Measurements from ENCODE around the gene NYNRIN. TPM values are rescaled to one million over a fixed set of nuclear protein-coding genes. Genes with fewer than 3 reads are reported as not detected.

The NYNRIN gene
- total RNA-seq, 1 experiment from 2014 or later = 0.36 TPM

DNA sequence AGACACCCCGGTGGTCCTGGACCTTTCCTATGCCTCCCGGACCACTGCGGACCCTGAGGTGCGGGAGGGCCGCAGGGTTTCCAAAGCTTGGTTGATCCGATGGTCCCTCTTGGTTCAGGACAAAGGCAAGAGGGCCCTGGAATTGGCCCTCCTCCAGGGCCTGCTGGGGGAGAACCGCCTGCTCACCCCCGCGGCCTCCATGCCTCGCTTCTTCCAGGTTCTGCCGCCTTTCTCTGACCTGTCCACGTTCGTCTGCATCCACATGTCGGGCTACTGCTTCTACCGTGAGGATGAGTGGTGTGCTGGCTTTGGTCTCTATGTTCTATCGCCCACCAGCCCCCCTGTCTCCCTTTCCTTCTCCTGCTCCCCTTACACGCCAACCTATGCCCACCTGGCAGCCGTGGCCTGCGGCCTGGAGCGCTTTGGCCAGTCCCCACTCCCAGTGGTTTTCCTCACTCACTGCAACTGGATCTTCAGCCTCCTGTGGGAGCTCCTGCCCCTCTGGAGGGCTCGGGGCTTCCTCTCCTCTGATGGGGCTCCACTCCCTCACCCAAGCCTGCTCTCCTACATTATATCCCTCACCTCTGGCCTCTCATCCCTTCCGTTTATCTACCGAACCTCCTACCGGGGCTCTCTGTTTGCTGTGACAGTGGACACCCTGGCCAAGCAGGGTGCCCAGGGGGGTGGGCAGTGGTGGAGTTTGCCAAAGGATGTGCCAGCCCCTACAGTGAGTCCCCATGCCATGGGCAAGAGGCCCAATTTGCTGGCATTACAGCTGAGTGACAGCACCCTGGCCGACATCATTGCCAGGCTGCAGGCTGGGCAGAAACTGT is 16.8 kb downstream of the NYNRIN start:
- no peak for DNase-seq (ENCODE audit: low read depth)

DNA sequence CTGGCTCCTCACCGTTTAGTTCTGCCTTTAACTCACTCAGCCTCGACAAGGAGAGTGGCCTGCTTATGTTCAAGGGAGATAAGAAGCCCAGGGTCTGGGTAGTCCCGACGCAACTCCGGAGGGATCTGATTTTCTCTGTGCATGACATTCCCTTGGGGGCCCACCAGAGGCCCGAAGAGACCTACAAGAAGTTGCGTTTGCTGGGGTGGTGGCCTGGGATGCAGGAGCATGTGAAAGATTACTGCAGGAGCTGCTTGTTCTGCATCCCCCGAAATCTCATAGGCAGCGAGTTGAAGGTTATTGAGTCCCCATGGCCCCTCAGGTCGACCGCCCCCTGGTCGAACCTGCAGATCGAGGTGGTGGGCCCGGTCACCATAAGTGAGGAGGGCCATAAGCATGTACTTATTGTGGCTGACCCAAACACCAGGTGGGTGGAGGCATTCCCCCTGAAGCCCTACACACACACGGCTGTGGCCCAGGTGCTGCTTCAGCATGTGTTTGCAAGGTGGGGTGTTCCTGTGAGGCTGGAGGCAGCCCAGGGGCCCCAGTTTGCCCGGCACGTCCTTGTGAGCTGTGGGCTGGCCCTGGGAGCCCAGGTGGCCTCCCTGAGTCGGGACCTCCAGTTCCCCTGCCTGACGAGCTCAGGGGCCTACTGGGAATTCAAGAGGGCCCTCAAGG is 17.6 kb downstream of the NYNRIN start:
- no peak for DNase-seq (ENCODE audit: low read depth)

DNA sequence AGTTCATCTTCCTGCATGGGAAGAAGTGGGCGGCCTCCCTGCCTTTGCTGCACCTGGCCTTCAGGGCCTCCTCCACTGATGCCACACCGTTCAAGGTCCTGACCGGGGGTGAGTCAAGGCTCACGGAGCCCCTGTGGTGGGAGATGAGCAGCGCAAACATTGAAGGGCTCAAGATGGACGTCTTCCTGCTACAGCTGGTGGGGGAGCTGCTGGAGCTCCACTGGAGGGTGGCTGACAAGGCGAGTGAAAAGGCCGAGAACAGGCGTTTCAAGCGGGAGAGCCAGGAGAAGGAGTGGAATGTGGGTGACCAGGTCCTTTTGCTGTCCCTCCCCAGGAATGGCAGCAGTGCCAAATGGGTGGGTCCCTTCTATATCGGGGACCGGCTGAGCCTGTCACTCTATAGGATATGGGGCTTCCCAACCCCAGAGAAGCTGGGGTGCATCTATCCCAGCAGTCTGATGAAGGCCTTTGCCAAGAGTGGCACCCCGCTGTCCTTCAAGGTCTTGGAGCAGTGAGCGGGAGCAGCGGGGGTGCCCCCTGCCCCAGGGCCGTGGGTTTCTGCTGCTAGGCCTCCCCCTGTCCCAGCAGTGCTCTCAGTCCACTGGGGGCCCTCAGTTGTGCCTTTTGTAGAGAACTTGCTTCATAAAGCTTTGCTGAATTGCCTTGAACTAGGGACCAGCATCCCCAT is 18.3 kb downstream of the NYNRIN start:
- no peak for DNase-seq (ENCODE audit: low read depth)

DNA sequence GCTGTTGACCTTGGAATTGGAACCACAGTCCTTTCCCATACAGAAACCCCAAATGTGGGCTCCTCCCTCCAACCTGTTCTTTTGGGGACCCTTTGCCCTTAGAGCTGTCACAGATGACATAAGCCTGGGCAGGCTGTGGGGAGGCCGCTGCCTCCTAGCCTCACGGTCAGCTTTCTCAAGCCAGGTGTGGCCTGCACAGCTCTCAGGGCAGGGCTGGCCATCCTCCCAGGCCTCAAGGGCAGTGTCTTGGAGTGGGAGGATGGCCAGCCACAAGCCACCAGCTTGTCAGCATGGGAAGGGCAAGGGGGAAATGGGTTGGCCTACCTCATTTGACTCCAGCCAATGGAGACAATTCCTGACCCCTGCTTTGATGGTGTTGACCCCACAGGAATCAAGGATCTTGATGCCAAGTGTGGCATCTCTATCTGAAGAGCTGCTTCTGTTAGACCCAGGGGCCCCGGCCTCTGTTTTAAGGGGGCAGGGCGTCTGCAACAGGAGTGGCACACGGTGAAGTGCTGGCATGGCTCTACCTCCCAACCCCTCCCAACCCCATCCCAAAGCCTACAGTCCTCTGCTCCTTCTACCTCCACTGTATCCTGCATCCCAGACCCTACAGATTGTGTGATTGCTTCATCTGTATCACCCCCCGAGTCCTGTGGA is 19.2 kb downstream of the NYNRIN start:
- DNase-seq (ENCODE audit: low read depth) = no peak

DNA sequence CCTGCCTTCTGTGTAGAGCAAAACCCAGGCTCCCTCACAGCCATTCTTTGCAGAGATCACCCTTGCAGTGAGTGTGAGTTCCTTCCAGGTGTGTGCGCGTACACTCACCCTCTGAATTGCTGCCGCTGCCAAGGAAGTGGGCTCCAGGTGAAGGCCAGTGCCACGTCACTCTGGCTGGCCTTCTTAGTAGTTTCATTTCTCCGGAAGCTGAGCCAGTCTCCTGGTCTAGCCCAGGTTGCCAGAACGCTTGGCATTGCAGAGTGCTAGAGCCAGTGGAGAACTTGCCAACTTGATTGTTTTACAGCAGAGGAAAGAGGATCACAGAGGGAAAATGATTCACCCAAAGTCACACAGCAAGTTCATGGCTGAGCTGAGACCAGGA is 19.7 kb downstream of the NYNRIN start:
- no peak for DNase-seq (ENCODE audit: low read depth)

DNA sequence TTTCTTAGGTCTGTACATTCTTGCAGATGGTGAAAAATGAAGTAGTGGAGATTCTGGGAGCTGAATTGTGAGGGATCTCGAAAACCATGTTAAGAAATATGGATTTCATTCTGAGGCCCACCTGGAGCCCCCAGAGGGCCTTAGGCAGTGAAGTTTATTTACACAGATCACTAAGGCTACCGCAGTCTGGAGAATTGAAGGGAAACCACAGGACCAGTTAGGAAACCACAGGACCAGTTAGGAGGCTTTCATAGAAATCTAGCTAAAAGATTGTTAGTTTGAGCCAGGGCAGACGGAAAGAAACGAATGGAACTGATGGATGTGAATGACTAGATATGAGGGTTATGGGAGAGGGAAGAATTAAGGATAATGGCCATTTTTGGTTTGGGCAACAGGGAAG is 23.5 kb downstream of the NYNRIN start:
- DNase-seq (ENCODE audit: low read depth) = peak; percentile 16

DNA sequence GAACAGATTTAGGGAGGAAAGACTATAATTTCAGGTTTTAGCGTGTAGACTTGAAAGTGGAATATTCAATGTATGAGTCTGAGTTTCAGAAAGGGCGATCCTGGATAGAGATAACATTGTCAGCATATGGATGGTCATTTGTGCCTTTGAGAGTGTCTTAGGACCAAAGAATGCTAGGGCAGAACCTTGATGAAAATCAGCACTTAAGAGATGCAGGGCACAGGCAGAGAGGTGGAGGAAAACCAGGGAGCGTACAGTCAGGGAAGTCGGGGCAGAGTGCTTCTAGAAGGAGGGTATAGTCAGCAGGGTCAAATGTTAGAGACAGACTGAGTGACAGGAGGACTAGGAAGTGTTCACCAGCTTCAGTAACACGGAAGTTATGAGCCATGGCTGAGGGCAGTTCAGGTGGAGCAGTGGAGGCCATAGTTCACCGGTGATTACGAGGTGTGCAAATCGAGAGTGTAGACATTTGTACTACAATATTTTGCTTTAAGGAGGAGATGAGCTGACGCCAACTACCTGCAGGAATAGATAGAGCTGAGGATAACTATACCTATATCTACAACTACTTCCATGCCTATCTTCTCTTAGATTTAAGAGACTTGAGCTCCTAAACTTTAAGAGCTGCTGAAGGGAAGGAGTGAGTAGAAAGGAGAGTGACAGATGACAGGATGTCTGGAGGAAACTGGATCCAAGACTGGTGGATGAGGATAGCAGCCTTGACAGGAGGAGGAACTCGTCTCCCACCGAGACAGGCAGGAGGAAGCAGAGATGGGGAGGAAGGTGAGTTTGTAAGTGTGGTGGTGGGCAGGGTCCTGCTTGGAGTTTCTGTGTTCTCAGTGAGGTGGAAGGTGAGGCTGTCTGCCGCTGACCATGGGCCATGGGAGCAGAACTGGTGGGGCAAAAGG is 24.1 kb downstream of the NYNRIN start:
- no peak for DNase-seq (ENCODE audit: low read depth)

DNA sequence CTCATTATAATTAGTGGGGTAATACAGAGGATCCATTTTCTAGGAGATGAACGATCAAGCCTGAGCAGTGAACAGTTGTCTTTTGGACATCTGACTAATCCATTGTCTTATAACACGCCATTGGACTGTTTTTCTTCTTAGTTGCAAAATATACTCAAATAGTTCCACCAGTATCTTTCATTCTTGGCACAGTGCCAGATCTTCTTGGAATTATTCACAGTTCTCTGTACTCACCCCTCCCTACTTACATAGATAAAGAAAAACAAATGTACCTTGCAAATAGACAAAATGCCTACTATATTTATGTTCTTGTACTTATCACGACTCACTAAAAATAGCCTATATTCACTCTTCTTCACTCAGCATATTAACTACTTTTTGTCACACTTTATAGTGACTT is 26.9 kb downstream of the NYNRIN start:
- DNase-seq (ENCODE audit: low read depth) = peak; percentile 42

DNA sequence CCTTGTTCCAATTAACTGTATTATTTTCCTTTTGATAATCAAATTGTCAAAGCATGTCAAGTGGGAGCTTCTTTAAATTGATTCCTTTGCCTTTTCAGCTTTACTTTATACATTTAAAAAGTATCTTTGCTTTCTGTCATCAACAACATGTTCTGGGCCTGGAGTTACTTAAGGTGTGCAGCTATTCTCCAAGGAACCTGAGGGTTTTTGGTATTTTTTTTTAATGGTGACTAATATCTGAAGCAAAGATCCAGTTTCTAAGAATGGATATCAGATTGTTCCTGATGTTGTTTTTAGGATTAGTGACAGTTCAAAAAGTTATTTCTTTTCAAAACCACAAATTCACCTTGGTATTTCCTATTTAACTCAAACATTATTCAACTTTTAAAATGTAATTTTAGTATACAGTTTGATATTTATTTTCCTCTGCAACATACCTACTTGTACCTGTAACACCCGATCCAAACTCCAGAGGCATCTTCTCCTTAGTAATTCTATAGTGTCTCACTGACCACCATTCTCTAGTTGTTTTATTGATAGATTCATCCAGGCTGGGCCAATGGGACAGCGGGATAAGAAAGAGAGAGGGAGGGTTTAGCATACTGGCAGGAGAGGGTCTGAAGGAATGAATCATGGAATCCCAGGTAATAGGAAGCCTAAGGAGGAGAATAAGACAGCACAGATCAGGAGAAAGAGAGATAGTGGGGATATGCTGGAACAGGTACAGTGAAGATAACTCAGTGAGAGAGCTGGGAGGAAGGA is 27.5 kb downstream of the NYNRIN start:
- DNase-seq (ENCODE audit: low read depth) = no peak

DNA sequence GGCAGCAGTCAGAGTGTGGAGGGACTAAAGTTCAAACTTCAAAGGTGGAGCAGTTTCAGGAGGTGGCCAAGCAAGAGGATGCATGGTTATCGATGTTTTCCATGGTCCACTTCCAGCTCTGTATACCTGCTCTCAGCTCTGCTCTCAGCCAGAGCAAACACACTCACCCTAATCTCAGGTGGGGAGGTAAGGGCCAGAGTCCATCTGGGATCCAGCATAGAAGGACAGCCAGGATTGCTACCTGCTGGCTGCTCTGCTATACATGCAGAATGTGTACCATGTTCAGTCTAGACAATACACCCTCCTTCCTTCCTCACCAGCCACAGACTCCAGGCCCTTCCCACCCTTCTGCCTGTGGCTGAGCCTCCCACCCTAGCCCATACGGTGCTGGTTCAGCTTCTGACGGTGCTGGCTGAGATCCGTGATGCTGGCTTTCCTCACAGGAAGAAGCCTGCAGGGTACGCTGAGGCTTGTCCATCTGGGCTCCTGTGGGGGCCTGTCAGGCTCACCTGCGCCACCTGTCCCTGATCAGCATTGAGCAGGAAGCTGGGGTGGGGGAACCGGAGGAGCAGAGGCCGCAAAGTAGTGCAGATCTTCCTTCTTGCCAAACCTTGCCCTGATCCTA is 28.2 kb downstream of the NYNRIN start:
- no peak for DNase-seq (ENCODE audit: low read depth)

DNA sequence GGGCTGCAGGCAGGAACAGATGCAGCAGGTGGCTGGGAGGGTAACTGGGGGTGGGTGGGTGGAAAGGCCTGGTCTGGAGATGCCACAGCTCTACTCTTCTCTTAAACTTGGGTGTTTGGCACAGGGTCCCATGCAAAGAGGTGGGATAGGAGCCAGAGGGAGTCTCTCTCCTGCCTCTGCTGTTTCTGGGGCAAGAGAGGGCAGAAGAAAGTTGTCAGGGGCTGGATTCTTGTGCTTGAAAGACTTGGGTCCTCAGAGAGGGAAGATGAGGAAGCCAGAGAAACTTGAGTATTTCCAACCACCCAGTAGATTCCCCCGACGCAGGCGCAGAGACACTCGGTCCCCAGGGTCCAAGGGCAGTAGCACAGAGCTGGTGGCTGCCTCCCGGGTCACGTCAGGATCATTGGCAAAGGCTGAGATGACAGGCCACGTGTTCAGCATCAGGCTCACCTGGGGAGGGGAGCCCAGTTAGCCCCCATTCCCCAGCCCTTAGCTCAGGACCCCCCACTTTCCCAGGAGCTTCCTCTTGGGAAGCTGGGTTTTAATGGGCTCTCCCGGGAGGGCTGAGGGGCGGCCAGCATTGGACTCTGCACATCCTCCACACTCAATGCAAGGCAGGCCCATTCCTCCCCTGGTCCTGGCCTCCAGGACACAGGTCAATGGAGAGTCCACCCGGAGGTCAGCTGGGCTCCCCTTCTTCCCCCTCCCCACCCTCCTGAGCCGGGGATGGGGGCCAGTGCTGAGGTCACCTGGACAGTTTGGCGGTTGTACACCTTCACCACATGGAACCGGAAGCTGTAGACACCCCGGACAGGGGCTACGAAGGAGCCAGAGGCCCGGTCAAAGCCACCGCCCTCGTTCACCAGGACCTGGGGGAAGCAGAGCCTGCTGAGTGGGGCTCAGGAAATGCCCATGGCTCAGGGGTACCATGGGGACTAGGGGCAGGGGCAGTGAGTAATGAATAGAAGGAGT is 29.0 kb downstream of the NYNRIN start:
- DNase-seq (ENCODE audit: low read depth) = no peak

DNA sequence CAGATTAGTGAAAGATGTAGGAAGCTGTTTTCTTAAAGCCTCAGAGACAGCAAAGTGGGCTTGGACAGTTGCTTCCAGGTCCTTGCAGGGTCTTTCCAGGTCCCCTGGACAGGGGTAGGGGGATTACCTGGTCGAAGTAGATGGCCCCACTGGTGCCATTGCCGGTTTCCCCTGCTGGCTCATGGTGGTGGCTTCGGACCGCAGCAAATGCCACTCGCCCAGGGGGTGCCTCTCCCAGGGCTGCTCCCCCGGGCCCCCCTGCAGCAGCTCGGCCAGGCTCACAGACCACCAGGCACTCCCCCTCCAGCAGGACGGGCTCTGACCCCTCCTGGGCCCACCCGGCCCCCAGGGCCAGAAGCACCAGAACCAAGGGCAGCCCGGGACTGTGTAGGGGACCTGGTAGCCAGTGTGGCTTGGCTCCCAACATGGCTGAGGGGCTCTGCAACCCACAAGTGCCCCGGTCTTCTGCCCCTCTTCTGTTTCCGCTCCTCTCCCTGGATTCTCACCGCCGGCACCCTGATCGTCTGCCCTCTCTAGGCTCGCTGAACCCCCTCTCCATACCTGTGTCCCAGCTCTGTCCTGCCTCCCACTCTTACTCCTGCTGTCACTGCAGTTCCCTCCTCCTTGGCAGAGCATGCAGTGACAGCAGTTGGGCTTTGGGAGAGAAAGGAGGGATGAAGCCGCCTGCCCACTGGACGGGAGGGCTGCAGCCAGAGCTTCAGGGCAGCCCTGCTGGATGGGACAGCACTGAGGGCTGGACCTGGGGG is 30.0 kb downstream of the NYNRIN start:
- DNase-seq (ENCODE audit: low read depth) = no peak

DNA sequence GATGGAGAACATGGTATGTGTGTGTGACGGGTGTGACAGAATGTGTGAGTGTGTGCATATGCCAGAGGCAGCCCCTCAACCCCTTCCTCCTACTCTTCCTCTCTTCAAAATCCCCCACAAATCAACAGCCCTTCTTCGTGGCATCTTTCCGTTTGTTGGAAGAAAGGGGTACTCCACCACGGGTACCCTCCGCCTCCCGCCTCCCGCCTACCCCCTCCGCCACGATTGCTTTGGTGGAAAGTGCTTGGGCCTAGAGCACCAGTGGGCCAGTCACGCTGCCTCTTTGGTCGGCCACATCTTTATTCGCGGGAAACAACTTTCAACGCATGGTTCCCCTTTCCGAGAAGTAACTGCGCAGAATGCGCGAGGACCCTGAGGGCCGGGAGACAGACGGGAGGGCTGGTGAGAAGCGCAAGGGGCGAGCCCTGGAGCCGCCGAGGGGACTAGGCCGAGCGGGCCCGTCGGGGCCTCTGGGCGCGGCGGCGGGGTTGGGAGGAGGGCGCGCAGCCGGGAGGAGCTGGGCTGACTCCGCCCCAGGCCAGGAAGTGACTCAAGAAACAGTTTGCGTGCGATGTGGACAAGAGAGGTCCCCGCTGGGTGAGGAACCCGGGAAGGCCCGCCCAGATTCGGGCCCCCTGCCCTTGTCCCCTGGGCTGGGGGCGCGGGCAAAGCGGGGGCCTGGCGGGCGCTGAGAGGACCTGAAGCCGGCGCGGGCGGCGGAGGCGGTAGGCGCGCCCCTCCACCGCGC is 30.8 kb downstream of the NYNRIN start, which contains the start of the genes CBLN3 and KHNYN:
Gene CBLN3, minus strand, starts transcription at position 274 of the 748 bp plus-strand sequence. CDS start 614 bp downstream, outside the sequence.
Gene KHNYN, plus strand, starts transcription at position 560 of the 748 bp plus-strand sequence. CDS start 777 bp downstream, outside the sequence.
- DNase-seq (ENCODE audit: low read depth) = peak; percentile 91

DNA sequence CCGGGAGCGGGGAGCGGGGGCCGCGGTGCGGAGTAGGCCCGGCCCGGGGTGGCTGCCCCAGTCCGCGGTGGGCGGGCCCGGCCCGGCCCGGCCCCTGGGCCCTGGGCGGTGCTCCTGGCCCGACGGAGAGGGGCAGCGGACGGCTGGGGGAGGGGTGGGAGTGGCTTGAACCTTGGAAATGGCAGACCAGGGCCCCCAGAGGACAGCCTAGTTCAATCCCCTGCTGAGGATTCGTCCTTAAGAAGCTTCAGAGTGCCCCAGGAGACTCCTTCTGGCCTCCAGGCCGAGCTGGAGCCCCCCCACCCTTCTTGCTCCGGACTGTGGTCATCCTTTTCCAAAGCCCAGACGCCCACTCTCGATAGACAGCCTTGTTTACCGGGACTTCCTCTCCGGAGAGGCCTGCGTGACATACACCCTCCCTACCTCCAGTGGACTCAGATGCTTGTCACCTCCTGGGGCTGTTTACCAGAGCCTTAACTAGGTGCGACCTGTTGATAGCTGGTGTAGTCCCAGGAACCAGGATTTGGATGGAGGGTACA is 31.4 kb downstream of the NYNRIN start:
- DNase-seq (ENCODE audit: low read depth) = peak; percentile 75

DNA sequence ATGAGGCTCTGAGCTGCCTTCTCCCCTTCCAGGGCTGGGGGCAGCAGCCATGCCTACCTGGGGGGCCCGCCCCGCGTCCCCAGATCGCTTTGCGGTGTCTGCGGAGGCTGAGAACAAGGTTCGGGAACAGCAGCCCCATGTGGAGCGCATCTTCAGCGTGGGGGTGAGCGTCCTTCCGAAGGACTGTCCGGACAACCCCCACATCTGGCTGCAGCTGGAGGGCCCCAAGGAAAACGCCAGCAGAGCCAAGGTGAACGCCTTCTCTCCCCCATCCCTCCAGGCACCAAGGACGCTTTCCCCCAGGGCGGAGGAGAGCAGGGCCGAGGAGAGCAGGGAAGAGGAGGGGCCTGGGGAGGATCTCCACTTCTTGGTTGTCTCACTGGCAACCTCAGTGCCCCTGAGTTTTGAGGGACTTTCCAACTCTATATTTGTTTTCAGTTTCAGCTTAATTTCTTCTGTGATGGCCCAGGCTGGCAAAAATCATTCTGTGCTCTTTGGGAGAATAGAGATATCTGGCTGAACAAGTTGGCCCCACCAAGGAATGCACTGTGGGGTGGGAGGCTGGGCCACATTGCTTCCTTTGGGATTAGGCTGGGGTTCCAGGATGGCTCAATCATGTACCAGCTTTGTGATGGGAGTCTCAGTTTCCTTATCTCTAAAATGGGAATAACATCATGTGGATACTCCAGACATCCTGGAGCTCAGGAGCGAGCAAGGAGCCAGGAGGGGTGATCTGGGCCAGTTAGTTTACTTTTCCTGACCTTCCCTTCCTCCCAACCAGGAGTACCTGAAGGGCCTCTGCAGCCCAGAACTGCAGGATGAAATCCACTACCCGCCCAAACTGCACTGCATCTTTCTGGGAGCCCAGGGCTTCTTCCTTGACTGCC is 32.1 kb downstream of the NYNRIN start:
- DNase-seq (ENCODE audit: low read depth) = peak; percentile 52

All from RPMI7951 (cell line).